Muscle of back (tissue), 11 donors: ENCODE data around the gene TJP1. TPM values are rescaled to one million over a fixed set of nuclear protein-coding genes. Genes with fewer than 3 reads are reported as not detected.
A peak's percentile ranks its signal among the peaks of the same experiment; 100 is the strongest.
"Not testable (repeated sequence)": the region's sequence is repeated elsewhere in the genome, so short reads cannot be mapped to it uniquely, and the experiment has no call there.

Experiments
- DNase-seq, 3 donors: peaks; one replicate each; pipeline versions ENCODE4 v3.0.0 to v3.0.0-alpha.2; 2013
- polyA plus RNA-seq, 10 donors: library from polyadenylated mRNA; unstranded; fragments of 120-200 nt; gene quantifications; one replicate each; pipeline ENCODE4 v1.2.1, GENCODE V29; 2013; ENCODE audit not compliant: insufficient read length in 10 of 10

TJP1 gene
- polyA plus RNA-seq, 10 donors = 40.2 to 58.3 (median 48.4) TPM

- DNase-seq = no peak
Measured at GRCh38 chr15:29669823-29670222, 152.4 kb downstream of the TJP1 start.

GRCh38 chr15:29668120-29668602 is 154.1 kb downstream of the TJP1 start:
- peak; percentile 28 to 62 (median 48) for DNase-seq

DNA sequence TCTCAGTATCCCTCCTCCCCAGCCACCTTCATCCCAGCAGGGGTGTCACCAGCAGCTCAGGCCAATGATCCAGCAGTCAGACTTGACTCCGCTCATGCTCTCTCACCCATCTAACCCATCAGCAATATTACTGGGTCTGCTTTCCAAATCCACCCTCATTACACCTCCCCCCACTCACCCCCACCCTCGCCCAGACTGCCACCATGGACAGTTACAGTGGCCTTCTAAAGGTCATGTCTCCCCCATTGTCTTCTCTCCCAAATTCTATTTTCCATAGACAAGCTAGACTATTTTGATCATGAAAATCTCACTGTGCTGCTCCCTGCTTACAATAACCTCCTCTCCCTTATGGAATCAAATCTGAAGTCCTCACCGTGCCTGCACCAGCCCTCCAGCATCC is 156.0 kb downstream of the TJP1 start:
- no peak for DNase-seq

- DNase-seq = no peak
Measured at GRCh38 chr15:29665444-29666003, 156.7 kb downstream of the TJP1 start.

DNA sequence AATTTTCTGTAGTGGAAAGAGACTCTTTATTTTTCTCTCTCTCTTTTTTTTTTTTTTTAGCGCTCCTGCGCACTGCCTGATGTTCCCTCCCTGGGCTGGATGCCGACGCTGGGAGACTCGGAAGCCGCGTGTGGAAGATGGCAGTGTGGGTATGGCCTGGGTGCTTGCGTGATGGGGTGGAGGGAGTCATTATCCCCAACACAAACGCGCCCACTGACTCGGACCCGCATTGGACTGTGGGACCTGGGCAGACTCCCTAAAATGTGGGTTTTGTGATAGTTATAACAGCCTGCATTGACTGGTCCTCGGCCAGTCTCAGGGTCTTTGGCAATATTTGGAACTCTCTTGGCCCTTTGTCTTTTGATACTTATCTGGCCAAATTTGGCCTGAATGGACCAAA is 157.9 kb downstream of the TJP1 start:
- DNase-seq = no peak

GRCh38 chr15:29657476-29657817 is 164.8 kb downstream of the TJP1 start:
- DNase-seq = not testable (repeated sequence)

DNA sequence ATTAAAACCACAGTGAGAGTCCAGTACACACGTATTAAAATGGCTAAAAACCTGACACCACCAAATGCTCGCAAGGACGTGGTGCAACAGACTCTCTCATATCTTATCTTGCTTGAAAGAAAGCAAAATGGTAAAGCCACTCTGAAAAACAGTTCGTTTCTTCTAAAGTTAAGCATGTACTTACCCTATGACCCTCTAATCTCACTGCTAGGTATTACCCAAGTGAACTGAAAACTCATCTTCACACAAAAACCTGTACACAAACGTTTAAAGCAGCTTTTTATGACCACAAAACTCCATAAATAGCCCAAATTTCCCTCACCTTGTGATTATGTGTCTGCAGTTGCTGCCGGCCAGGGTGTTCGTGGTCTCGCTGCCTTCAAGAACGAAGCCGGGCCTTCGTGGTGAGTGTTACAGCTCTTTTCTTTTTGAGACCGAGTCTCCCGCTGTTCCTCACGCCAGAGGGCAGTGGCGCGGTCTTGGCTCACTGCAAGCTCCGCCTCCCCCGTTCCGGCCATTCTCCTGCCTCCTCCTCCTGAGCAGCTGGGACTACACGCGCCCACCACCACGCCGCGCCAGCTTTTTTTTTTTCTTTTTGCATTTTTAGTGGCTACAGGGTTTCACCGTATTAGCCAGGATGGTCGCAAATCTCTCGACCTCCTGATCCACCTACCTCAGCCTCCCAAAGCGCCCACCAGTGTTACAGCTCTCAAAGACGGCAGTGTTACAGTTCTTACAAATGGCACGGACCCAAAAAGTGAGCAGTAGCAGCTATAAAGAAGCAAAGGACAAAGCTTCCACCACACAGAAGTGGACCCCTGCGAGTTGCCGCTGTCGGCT is 165.4 kb downstream of the TJP1 start:
- DNase-seq = no peak

DNA sequence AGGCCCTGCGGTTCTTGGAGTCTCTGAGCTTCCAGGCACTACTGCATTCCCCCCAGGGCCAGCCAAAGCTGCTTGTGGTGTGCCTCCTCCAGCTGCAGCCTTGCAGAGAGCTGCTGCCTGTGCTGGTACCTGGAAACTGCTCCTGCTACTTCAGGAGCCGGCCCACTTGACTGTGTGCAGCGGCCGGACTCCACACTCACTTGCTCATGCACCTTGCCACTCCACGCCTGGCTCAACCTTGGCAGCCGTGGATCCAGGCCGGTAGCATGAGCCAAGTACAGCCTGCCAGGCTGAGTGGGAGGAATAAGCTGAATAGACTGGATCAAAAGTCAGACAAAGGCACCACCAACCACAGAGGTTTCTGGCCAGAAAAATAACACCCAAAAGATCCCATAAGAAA is 169.7 kb downstream of the TJP1 start:
- DNase-seq = no peak

- no peak for DNase-seq
Measured at GRCh38 chr15:29651476-29652233, 170.6 kb downstream of the TJP1 start.
